Immature natural killer cell (primary cell): ENCODE results near the gene CPED1. TPM values are rescaled to one million over a fixed set of nuclear protein-coding genes. Genes with fewer than 3 reads are reported as not detected.
"Not testable (repeated sequence)": the region's sequence is repeated elsewhere in the genome, so short reads cannot be mapped to it uniquely, and the experiment has no call there.

Experiments
- DNase-seq, 3 donors: peaks; one replicate each; pipeline ENCODE4 v3.0.0; 2022; ENCODE audit warnings: mixed read lengths in 1 of 3
- H3K27ac Mint-ChIP-seq, 6 donors: one replicate each; pipeline ENCODE4 v1.8.0; 2020; ENCODE audit warnings: mixed read lengths in 6 of 6, mild to moderate bottlenecking in 5 of 6, inconsistent platforms in 4 of 6, moderate library complexity in 3 of 6
- H3K27me3 Mint-ChIP-seq, 3 donors: one replicate each; pipeline ENCODE4 v1.8.0; 2020 to 2021; ENCODE audit warnings: low read depth in 3 of 3, mild to moderate bottlenecking in 3 of 3, mixed read lengths in 3 of 3, moderate library complexity in 3 of 3, inconsistent platforms in 1 of 3
- H3K36me3 Mint-ChIP-seq, 3 donors: one replicate each; pipeline ENCODE4 v1.8.0; 2020; ENCODE audit warnings: mixed read lengths in 3 of 3, inconsistent platforms in 2 of 3, mild to moderate bottlenecking in 2 of 3
- H3K4me1 Mint-ChIP-seq, 2 donors: one replicate each; pipeline ENCODE4 v1.8.0; 2020; ENCODE audit warnings: inconsistent platforms in 2 of 2, mild to moderate bottlenecking in 2 of 2, mixed read lengths in 2 of 2, moderate library complexity in 1 of 2
- H3K4me3 Mint-ChIP-seq, 5 donors: one replicate each; pipeline ENCODE4 v1.8.0; 2020; ENCODE audit warnings: mild to moderate bottlenecking in 5 of 5, mixed read lengths in 5 of 5, inconsistent platforms in 3 of 5, moderate library complexity in 3 of 5
- H3K9me3 Mint-ChIP-seq, 6 donors: one replicate each; pipeline ENCODE4 v1.8.0; 2020; ENCODE audit warnings: mild to moderate bottlenecking in 6 of 6, mixed read lengths in 6 of 6, inconsistent platforms in 4 of 6, moderate library complexity in 3 of 6
- polyA plus RNA-seq, 3 donors: library from polyadenylated mRNA; unstranded; fragments of 300-500 nt; fragmentation: Illumina TruSeq; gene quantifications; one replicate each; pipeline ENCODE4 v1.2.3, GENCODE V29; 2021

The CPED1 gene
- polyA plus RNA-seq, 3 donors from 2014 or later, result 1.3 to 2.2 TPM; not detected in 1

GRCh38 chr7:121306565-121306964, 318.1 kb downstream of the CPED1 start:
- no peak for DNase-seq
- no peak overlapping the region for H3K27ac Mint-ChIP-seq
- H3K27me3 Mint-ChIP-seq, result peaks cover 0 to 15% (median 4%) of the 10 kb centered on the region in 3 donors
- H3K4me3 Mint-ChIP-seq, result no peak overlapping the region
- H3K4me1 Mint-ChIP-seq, result no peaks in the 10 kb centered on the region
- no peaks in the 10 kb centered on the region for H3K36me3 Mint-ChIP-seq
- peaks cover 0 to 4% (median 0%) of the 10 kb centered on the region in 6 donors for H3K9me3 Mint-ChIP-seq

- Mint-ChIP-seq H3K36me3 (no peaks in the 10 kb centered on the region), H3K4me1 (no peaks in the 10 kb centered on the region), H3K9me3 (peaks cover 0 to 4% (median 0%) of the 10 kb centered on the region in 6 donors), H3K4me3 (no peak overlapping the region), H3K27me3 (peaks cover 0 to 11% (median 4%) of the 10 kb centered on the region in 3 donors), H3K27ac (no peak overlapping the region)
- no peak for DNase-seq
Observed at GRCh38 chr7:121307021-121307574, 318.6 kb downstream of the CPED1 start.

DNA sequence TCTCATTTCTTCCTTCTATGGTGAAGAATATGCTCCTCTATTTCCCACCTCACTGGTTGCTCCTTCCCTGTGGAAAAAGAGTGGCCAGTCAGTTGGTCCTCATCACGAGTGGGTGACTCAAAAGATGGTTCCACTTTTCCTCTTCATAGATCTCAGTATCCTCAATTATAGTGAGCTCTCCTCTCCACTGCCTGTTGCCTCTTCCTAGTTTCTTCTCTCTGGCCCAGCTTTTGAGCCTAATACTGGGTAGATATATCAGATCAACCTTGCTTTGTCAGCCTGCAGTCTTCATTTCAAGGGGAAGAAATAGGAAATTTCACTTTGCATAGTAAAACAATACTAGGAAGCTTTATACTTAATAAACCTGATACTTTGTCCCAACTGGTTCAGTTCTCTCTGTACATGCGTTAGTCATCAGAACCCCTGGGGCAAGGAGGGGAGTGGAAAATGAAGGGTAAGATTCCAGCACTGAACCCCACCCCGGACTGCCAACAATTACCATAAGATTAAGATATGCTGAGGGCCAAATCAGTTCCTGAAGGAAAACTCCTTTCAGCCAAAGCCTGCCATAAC, 324.8 kb downstream of the CPED1 start:
- peaks cover 0 to 4% (median 0%) of the 10 kb centered on the region in 6 donors for H3K9me3 Mint-ChIP-seq
- peaks cover 2 to 14% (median 4%) of the 10 kb centered on the region in 3 donors for H3K27me3 Mint-ChIP-seq
- H3K36me3 Mint-ChIP-seq, result no peaks in the 10 kb centered on the region
- H3K4me1 Mint-ChIP-seq, result no peaks in the 10 kb centered on the region
- DNase-seq, result no peak
- H3K4me3 Mint-ChIP-seq, result no peak overlapping the region
- no peak overlapping the region for H3K27ac Mint-ChIP-seq

GRCh38 chr7:121313793-121314676, 325.5 kb downstream of the CPED1 start:
- no peak overlapping the region for H3K27ac Mint-ChIP-seq
- H3K4me1 Mint-ChIP-seq, result no peaks in the 10 kb centered on the region
- DNase-seq, result no peak
- no peak overlapping the region for H3K4me3 Mint-ChIP-seq
- H3K36me3 Mint-ChIP-seq, result no peaks in the 10 kb centered on the region
- peaks cover 2 to 11% (median 4%) of the 10 kb centered on the region in 3 donors for H3K27me3 Mint-ChIP-seq
- H3K9me3 Mint-ChIP-seq, result peaks cover 0 to 2% (median 0%) of the 10 kb centered on the region in 6 donors

GRCh38 chr7:121315170-121315569, 326.7 kb downstream of the CPED1 start:
- H3K4me3 Mint-ChIP-seq, H3K27me3 Mint-ChIP-seq: not testable (repeated sequence)

GRCh38 chr7:121322460-121322859, 333.9 kb downstream of the CPED1 start:
- Mint-ChIP-seq H3K27me3 (peaks cover 7 to 9% (median 7%) of the 10 kb centered on the region in 3 donors), H3K36me3 (no peaks in the 10 kb centered on the region), H3K27ac (no peak overlapping the region), H3K4me3 (no peak overlapping the region), H3K9me3 (no peaks in the 10 kb centered on the region), H3K4me1 (no peaks in the 10 kb centered on the region)
- DNase-seq, result no peak

More at GRCh38 chr7:121315170-121315569, 326.7 kb downstream of the CPED1 start:
- H3K9me3 Mint-ChIP-seq, DNase-seq, H3K36me3 Mint-ChIP-seq, H3K4me1 Mint-ChIP-seq, H3K27ac Mint-ChIP-seq: not testable (repeated sequence)

DNA sequence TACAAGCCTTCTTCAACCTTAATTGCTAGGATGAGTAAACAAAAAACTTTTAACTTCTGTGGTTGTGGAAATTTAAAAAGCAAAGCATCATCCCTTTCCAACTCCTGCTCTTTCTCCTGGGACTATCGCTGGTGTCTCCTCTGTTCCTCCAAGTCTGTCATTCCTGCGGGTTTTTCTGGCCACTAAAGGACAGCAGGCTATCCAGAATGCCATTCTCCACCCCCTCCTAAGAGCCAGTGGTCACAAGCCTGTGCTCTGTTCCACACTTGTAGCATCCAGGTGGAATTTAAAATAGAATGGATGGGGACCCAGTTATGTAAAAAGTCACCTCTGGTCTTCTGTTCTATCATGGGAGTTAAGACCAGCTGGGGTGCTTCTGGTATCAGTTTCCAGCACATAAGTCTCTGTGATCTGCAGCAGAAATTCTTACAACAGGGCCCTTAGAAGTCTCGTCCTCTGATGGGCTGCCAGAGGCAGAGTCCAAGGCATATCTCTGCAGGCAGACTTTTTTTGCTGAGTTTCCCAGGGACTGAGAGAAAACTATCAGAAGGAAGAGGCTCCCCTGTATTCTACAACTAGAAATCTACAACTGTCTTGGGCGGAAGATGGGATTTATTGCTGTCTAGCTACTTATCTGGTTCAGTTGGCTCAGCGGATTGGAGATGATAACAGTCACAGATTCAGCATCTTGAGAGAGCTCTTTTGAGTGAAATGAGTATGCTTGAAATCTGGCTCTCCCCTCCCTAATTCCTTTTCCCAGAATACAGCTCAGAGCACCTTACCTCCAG, 335.2 kb downstream of the CPED1 start:
- Mint-ChIP-seq H3K27ac (no peak overlapping the region), H3K9me3 (no peaks in the 10 kb centered on the region), H3K4me1 (no peaks in the 10 kb centered on the region), H3K27me3 (peaks cover 7 to 17% (median 16%) of the 10 kb centered on the region in 3 donors), H3K4me3 (no peak overlapping the region), H3K36me3 (peaks cover 0 to 4% (median 0%) of the 10 kb centered on the region in 3 donors)
- no peak for DNase-seq

GRCh38 chr7:121327671-121328070, 339.2 kb downstream of the CPED1 start:
- Mint-ChIP-seq H3K27ac (no peak overlapping the region), H3K27me3 (peaks cover 12 to 37% (median 20%) of the 10 kb centered on the region in 3 donors), H3K9me3 (no peaks in the 10 kb centered on the region), H3K4me1 (peaks cover 11 to 15% of the 10 kb centered on the region in 2 donors), H3K4me3 (no peak overlapping the region), H3K36me3 (peaks cover 0 to 4% (median 0%) of the 10 kb centered on the region in 3 donors)
- no peak for DNase-seq

DNA sequence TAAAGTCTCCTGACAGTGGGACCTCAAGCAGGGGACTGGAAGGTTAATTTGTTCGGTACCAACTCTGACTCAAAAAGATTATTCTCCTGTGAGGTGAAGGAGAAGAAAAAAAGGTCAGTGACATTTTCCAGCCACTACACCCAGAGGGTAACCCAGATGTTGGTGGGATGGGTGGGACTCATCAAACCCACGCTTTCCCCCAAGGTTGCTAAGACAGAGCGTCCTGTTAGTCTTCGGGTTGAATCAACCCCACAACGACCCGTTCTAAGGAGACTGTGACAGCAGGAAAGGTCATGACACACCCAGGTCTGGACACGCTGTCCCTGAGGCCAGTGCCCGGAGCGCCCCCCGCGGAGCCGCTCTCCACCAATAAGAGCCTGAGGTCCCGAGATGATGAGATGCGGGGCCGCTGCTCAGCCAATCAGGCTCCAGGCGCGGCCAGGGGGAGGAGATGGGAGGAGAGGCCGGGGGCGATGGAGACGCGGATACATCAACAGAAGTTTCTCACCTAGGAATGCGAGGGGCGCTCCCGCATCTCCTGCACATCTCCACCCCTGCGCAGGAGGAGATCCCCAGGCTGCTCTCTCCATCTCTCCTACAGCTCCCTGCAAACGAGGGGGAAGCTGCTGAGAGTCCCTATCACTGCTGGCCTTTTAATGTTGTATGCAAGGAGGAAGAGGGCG, 340.1 kb downstream of the CPED1 start, which contains the start of gene WNT16:
Gene WNT16 (plus strand): TSS at position 493 of the 683 bp plus-strand sequence. CDS start 293 bp downstream, outside the sequence.
- Mint-ChIP-seq H3K4me3 (peak within 1 kb of the TSS; percentile 15 to 63 (median 61)), H3K4me1 (peaks cover 11 to 15% of the 10 kb centered on the region in 2 donors), H3K36me3 (peaks cover 0 to 4% (median 0%) of the 10 kb centered on the region in 3 donors), H3K9me3 (no peaks in the 10 kb centered on the region), H3K27me3 (peaks cover 9 to 37% (median 18%) of the 10 kb centered on the region in 3 donors), H3K27ac (no peak within 1 kb of the TSS)
- DNase-seq, result no peak

DNA sequence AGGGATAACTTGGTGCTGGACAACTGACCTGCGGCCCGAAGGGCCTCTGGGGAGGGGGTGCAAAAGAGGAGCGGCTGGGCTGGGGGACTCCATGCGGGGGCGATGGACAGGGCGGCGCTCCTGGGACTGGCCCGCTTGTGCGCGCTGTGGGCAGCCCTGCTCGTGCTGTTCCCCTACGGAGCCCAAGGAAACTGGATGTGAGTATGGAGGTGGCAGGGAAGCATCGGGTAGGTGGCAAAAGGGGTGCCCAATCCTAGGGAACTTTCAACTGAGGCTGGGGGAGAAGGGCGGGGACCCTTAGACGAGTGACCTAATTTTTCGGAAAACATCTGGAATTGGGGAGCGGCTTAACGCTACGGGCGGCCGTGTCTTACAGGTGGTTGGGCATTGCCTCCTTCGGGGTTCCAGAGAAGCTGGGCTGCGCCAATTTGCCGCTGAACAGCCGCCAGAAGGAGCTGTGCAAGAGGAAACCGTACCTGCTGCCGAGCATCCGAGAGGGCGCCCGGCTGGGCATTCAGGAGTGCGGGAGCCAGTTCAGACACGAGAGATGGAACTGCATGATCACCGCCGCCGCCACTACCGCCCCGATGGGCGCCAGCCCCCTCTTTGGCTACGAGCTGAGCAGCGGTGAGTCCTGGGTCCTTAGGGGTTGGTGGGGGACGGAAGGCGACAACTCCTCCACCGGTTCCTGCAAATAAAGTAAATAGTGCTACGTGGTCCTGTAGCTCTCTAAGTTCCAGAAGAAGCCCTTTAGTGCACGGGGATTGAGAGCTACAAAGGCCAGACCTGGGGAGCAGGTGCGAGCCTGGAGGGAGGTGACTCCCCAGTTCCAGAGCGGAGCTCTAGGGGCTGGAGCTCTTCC, 340.9 kb downstream of the CPED1 start:
- peak in 1 of 3 donors; percentile 5 for DNase-seq
- peaks cover 11 to 15% of the 10 kb centered on the region in 2 donors for H3K4me1 Mint-ChIP-seq
- peaks cover 9 to 37% (median 18%) of the 10 kb centered on the region in 3 donors for H3K27me3 Mint-ChIP-seq
- H3K27ac Mint-ChIP-seq, result no peak overlapping the region
- H3K9me3 Mint-ChIP-seq, result no peaks in the 10 kb centered on the region
- H3K4me3 Mint-ChIP-seq, result peak overlapping the region; percentile 15 to 63 (median 61)
- peaks cover 0 to 4% (median 0%) of the 10 kb centered on the region in 3 donors for H3K36me3 Mint-ChIP-seq

DNA sequence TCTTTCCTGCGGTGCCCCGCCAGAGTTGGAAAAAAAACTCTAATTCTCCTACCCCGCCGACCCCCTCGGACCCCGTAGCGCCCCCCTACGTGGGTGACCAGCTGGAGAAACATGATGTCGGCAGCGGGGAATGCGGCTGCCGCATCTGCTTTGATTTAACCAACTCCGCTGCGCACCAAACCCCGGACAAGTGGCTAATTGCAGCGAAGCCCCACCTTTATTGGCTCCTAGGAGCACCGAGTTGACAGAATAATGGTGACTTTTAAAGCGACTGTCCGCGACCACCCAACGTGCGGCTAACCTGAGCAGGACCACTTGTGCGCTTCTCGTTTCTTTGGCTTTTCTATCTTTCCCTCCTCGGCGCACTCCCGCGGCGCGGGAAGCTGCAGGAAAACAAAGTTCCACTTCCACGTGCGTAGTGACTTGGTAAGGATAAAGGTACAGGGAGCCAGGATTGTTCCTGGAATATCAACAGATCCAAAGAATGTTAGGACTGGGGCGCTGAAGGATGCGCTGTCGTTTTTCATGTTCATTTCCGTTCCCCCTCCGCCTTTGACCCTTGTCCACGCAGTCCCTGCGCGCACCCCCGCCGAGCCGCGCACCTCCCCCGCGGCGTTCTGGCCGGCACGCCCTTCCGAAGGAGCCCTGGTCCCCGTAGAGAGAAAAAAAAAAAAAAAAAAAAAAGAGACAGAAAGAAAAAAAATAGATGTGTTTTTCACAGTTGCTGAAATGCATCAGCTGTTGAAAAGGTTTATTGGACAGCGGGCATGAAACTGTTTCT, 341.7 kb downstream of the CPED1 start:
- peaks cover 0 to 4% (median 0%) of the 10 kb centered on the region in 3 donors for H3K36me3 Mint-ChIP-seq
- H3K27ac Mint-ChIP-seq, result no peak overlapping the region
- peaks cover 11 to 15% of the 10 kb centered on the region in 2 donors for H3K4me1 Mint-ChIP-seq
- H3K9me3 Mint-ChIP-seq, result no peaks in the 10 kb centered on the region
- DNase-seq, result no peak
- H3K4me3 Mint-ChIP-seq, result peak overlapping the region; percentile 27 to 63 (median 61)
- H3K27me3 Mint-ChIP-seq, result peaks cover 11 to 35% (median 15%) of the 10 kb centered on the region in 3 donors
